ENCODE results near the gene CEACAM7. TPM values are rescaled to one million over a fixed set of nuclear protein-coding genes. Genes with fewer than 3 reads are reported as not detected.
"Not testable (repeated sequence)": the region's sequence is repeated elsewhere in the genome, so short reads cannot be mapped to it uniquely, and the experiment has no call there.

The CEACAM7 gene
- total and polyA plus RNA-seq, 11 donors: 0.12 to 0.26 TPM; not detected in 9

- Histone ChIP-seq H3K4me3 (no peak overlapping the region), H3K4me1 (no peaks in the 10 kb centered on the region), H3K9me3 (peaks cover 0 to 15% (median 0%) of the 10 kb centered on the region in 12 donors), H3K27ac (no peak overlapping the region), H3K36me3 (no peaks in the 10 kb centered on the region), H3K27me3 (peaks cover 0 to 41% (median 6%) of the 10 kb centered on the region in 9 donors)
- intact Hi-C loops (cut with DNase I): no loop called here
- no peak for TF ChIP-seq POLR2A (IDR thresholded peaks at IDR 0.05)
- no peak for TF ChIP-seq CTCF (IDR thresholded peaks at IDR 0.05)
- DNase-seq: no peak
- 32 to 57% (median 45%) methylated on average over 1 to 2 of the region's 2 CpGs for WGBS, 4 donors
- no peak for ATAC-seq
Observed at GRCh38 chr19:41657157-41657556, 30.9 kb downstream of the CEACAM7 start.

GRCh38 chr19:41656756-41657155 is 31.3 kb downstream of the CEACAM7 start:
- Histone ChIP-seq H3K9me3 (peaks cover 0 to 15% (median 0%) of the 10 kb centered on the region in 12 donors), H3K27me3 (peaks cover 0 to 43% (median 6%) of the 10 kb centered on the region in 9 donors)
- H3K4me3 ChIP-seq; H3K36me3 ChIP-seq; H3K27ac ChIP-seq; H3K4me1 ChIP-seq; intact Hi-C loops (cut with DNase I); ATAC-seq; DNase-seq: not testable (repeated sequence)
- 44 to 60% (median 57%) methylated on average over 1 to 2 of the region's 2 CpGs for WGBS, 4 donors

- no peaks in the 10 kb centered on the region for H3K4me1 ChIP-seq
- intact Hi-C loops (cut with DNase I): no loop called here
- H3K36me3 ChIP-seq: no peaks in the 10 kb centered on the region
- TF ChIP-seq POLR2A (IDR thresholded peaks at IDR 0.05): no peak
- H3K9me3 ChIP-seq: peaks cover 0 to 15% (median 0%) of the 10 kb centered on the region in 12 donors
- 56 to 70% (median 63%) methylated on average over 5 of the region's 5 CpGs for WGBS, 4 donors
- DNase-seq (no peak), ATAC-seq (no peak)
- H3K27ac ChIP-seq: no peak overlapping the region
- no peak overlapping the region for H3K4me3 ChIP-seq
- peaks cover 0 to 48% (median 4%) of the 10 kb centered on the region in 9 donors for H3K27me3 ChIP-seq
Observed at GRCh38 chr19:41652250-41652649, 35.8 kb downstream of the CEACAM7 start.

GRCh38 chr19:41649827-41650226 is 38.2 kb downstream of the CEACAM7 start:
- peaks cover 0 to 40% (median 3%) of the 10 kb centered on the region in 9 donors for H3K27me3 ChIP-seq
- peaks cover 0 to 15% (median 0%) of the 10 kb centered on the region in 12 donors for H3K9me3 ChIP-seq
- H3K4me1 ChIP-seq: no peaks in the 10 kb centered on the region
- H3K36me3 ChIP-seq: no peaks in the 10 kb centered on the region
- intact Hi-C loops (cut with DNase I): loop anchor here in 4 of 10 donors (10.0 kb wide), 1 partner anchor 95 kb away; no protein-coding TSS in a partner anchor
- DNase-seq: no peak
- TF ChIP-seq POLR2A (IDR thresholded peaks at IDR 0.05) (no peak), CTCF (IDR thresholded peaks at IDR 0.05) (no peak)
- no peak overlapping the region for H3K4me3 ChIP-seq
- H3K27ac ChIP-seq: no peak overlapping the region
- 56 to 61% (median 61%) methylated on average over 3 of the region's 3 CpGs for WGBS, 4 donors
- ATAC-seq: no peak

- 35 to 51% (median 40%) methylated on average over 14 of the region's 14 CpGs for WGBS, 4 donors
- H3K4me1 ChIP-seq: no peaks in the 10 kb centered on the region
- DNase-seq (no peak), ATAC-seq (no peak)
- H3K27me3 ChIP-seq: peaks cover 0 to 23% (median 0%) of the 10 kb centered on the region in 9 donors
- no peaks in the 10 kb centered on the region for H3K36me3 ChIP-seq
- intact Hi-C loops (cut with DNase I): loop anchor here in 4 of 10 donors (10.0 kb wide), 1 partner anchor 98 kb away; no protein-coding TSS in a partner anchor
- H3K9me3 ChIP-seq: no peaks in the 10 kb centered on the region
- no peak overlapping the region for H3K4me3 ChIP-seq
- TF ChIP-seq CTCF (IDR thresholded peaks at IDR 0.05) (peak in 7 of 12 donors; percentile 6 to 57 (median 22)), POLR2A (IDR thresholded peaks at IDR 0.05) (no peak)
- H3K27ac ChIP-seq: no peak overlapping the region
Observed at GRCh38 chr19:41646589-41647204, 41.4 kb downstream of the CEACAM7 start.

All from heart left ventricle (tissue), 16 donors.